ENCODE measurements around the gene NTN1.
"Not testable (repeated sequence)": the region's sequence is repeated elsewhere in the genome, so short reads cannot be mapped to it uniquely, and the experiment has no call there.

NTN1 gene

DNA sequence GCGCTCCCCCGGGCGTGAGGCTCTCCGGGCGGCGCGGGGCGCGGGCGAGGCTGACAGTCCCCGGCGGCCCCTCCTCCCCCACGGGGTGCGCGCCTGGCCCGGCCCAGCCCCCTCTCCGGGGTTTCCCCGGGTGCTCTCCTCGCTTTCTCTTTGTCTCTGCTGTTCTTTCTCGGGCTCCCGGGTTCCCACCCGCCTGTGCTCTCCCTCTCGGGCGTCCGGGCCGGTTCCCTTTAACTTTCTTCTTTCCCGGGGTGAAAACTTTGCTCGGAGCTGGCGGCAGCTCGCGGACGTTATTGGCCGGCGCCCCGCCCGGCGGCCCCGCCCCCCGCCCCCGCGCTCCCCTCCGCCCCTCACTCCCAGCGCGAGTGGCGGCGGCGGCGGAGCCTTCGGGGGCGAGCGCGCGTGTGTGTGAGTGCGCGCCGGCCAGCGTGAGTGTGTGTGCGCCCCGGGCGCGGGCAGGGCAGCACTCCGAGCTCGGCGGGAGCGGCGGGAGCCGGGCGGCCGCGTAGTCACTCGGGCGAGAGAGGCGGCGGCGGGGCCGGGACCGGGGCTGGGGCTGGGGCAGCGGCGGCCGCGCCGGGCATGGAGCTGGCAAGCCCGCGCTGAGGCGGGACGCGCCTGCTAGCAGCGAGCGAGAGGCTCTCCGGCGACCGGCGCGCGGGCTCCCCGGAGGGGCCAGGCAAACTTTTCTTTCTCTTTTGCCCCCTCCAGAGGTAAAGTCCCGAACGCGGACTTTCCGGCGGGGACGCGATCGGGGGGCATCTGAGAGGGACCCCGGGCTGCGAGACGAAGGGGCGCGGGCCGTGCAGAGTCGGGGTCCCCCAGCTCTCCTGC lies at the start of gene NTN1:
Gene NTN1 (plus strand): TSS at position 353 of the 834 bp plus-strand sequence. CDS start 864 bp downstream, outside the sequence.
- no peak for FAIRE-seq

DNA sequence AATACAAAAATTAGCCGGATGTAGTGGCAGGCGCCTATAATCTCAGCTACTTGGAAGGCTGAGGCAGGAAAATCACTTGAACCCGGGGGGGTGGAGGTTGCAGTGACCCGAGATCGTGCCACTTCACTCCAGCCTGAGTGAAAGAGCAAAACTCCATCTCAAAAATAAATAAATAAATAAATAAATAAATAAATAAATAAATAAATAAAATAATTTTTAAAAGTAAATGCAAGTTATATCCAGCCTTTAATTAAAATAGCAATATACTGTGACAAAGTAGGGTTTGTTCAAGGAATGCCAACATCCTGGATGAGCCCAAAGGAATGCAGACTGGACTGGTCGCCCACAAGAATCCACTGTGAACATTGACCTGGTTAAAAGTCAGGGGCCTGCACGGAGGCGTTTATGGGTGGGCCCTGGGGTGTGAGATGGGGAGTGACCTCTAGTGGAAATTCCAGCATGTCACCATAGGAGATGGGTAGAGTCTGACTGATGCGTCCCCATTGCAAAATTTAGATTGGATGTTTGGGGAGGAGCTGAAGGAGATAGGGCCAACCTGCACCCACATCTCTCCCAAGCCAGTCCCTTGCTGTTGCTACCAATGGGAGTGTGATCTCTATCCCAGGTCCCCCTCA lies 46.1 kb upstream of the NTN1 start:
- FAIRE-seq = no peak

DNA sequence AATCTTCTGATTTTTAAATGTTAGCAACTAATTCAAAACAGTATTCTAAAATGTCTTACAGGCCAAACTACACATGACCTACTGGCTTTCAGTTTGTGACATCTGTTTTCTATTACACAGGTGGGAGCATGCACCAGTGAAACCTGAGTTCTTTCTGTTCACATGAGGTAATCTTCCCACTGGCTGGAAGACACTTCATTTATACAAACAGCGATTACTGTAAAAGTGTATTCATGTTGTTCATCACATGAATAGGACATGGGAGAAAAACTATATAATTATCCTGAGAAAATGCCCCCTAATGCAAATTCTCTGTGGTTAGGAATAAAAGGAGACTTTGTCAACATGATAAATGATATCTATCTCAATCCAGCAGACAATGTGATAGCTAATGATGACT lies 44.7 kb upstream of the NTN1 start:
- no peak for FAIRE-seq

DNA sequence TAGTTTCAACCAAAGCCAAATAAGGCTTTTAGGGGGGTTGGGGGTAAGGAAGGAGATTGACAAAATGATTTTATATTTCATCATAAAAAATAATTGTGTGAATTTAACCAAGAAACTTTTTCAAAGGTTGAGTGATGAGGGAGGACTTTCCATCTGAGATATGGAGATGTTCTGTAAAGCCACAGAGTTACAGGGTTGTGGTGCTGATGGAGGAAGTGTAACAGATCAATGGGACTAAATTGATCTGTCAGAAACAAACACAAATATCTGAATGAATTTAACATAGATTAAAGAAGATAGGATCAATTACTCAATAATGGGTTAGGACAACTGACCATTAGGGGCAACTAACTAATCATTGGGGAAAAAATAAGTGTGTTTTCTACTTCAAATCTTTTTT lies 41.6 kb upstream of the NTN1 start:
- FAIRE-seq = no peak

DNA sequence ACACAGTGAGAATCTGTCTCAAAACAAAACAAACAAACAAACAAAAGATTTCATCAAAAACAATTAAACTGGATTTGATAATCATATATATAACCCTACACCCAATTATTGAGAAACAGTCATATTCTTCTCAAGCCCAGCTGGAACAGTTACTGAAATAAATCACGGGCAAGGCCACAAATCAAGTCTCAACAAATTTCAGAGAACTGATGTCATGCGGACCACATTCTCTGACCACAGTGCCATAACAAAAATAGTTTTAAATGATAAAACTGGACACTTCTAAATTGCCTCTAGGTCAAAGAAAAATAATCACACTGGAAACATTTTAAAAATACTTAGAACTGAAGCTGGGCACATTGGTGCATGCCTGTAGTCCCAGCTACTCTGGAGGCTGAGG lies 39.9 kb upstream of the NTN1 start:
- no peak for FAIRE-seq

DNA sequence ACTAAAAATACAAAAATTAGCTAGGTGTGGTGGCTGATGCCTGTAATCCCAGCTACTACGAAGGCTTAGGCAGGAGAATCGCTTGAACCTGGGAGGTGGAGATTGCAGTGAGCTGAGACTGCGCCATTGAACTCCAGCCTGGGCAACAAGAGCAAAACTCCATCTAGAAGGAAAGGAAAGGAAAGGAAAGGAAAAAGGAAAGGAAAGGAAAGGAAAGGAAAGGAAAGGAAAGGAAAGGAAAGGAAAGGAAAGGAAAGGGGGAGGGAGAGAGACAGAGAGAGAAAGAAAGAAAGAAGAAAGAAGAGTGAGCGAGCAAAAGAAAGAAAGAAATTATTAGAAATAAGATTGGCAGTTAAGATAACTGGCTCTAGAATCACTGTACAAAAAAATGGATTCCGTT lies 37.1 kb upstream of the NTN1 start:
- FAIRE-seq = not testable (repeated sequence)

DNA sequence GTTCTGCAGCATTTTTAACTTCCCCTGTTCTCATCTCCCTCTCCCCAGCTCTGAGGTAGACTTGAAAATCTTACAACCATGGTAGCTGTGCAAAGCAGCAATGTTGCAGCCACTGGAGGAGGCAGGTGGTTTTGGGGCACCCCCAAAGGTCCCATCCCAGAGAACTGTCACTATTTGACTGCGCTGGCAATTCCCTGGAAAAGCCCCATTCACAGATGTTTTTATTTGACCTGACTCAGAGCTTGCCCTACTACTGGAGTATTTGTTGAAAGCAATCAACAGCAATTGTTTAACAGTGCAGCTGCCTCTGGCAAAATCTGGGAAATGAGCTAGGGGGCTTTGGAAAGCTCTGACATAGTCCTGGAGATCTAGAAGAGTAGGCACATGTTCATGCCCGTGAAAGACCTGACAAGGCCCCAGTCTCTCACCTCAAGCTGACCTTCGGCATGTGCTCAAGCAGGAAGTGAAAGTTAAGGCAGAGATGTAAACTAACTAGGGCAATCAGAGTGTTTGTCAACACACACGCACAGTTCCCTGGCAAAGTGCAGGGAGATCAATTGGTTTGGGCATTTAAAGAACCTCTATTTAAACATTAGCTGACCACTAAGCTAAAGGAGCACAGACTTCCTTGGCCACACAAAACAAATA lies 36.1 kb upstream of the NTN1 start:
- no peak for FAIRE-seq

DNA sequence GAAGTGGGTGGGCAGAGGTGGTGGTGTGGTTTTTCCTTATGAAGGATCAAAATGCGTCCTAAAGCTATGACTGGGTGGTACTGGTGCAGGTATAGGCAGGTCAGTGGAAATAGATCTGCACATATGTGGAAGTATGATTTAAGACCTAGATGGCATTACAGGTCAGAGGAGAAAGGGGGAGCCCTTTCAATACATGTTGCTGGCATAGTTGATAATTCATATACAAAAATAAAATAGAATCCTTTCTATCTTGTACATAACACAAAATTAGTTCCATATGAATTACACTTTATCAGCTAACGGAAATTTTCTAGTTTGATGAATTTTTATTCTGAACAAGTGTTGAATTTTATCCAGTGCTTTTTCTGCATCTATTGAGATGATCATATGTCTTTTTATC lies 35.0 kb upstream of the NTN1 start:
- no peak for FAIRE-seq

DNA sequence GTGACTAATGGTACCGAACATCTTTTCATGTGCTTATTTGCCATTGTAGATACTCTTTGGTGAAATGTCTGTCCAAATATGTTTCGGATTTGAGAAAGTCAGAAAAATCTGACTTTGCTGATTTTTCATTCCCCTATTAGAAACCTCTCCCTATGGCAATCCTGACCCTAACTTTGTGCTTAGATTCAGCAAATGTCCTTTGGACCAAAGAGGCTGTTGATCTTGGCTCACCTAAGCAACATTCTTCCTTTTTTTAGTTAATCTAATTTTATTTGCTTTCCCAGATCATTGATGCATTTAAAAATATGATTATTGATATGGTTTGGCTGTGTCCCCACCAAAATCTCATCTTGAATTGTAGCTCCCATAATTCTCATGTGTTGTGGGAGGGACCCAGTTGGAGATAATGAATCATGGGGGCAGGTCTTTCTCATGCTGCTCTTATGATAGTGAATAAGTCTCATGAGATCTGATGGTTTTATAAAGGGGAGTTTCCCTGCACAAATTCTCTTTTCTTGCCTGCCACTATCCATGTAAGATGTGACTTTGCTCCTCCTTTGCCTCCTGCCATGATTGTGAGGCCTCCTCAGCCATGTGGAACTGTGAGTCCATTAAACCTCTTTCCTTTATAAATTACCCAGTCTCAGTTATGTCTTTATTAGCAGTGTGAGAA lies 32.9 kb upstream of the NTN1 start:
- FAIRE-seq = not testable (repeated sequence)

DNA sequence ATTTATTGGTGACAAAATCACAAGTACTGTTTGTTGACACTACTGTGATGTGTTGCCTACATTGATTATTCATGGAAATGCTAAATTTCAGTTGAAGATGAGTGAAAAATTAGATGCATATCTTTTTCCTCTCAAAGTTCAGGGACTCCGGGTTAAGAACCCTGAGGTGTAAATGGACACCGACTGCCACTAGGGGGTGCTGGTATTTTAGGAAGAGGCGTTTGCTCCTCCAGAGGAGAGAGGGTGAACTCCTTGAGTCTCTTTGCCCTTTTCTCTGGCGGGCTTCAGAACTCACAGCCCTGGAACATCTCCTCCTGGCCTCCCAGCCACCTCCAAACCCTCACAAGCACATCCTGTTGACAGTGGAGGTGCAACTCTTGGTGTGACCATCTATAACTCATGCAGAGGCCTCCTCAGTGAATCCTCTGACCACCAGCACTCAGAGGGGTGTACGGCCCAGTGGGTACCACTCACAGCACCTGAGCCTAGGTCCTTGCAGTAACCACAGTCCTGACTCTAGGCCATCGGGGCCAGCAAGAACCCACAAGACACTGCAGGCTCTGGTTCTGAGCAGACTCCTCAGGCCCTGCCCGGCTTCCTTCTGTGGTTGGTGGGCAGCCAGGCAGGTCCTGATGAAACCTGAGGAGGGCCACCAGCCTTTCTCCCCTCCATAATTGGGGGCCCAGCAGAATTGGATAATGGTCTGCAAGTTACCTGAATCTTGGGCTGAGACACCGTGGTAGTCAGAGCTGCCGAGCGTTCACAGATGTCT lies 29.6 kb upstream of the NTN1 start:
- no peak for FAIRE-seq

DNA sequence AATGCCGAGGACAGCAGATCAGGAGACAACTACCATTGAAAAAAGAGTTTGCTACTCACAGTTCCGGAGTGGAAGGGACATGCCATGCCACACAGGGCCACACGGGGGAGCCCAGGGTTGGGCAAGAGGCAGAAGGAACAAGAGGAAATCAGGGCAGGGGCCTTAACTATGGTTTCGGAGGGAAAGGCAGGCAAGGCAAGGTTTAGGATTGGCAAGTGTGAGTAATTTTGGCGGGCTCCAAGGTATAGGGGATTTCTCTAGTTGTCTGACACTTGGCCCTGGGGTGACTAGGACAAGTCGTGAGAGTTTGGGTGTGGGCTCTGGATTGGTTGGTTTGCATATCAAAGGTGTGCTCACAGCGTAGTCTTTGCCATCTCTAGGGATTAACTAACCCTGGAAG lies 27.0 kb upstream of the NTN1 start:
- FAIRE-seq = no peak

DNA sequence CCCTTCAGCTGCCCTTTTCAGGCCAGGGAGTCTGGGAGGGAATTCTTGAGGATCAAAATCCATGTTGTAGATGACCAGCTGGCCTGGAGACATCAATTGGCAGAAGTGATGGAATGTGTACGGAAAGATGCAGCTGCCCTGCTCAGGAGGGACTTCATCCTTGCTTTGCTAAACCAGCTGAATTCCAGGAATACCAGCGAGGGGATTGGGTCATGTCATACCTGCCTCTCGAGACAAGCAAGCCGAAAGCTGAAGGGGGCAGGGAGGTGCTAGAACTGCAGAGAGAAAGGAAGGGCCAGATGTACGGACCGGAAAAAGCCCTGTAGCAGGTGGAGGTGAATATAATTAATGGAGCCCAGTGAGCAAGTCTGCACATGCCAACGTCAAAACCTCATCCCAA lies 25.6 kb upstream of the NTN1 start:
- FAIRE-seq = no peak

DNA sequence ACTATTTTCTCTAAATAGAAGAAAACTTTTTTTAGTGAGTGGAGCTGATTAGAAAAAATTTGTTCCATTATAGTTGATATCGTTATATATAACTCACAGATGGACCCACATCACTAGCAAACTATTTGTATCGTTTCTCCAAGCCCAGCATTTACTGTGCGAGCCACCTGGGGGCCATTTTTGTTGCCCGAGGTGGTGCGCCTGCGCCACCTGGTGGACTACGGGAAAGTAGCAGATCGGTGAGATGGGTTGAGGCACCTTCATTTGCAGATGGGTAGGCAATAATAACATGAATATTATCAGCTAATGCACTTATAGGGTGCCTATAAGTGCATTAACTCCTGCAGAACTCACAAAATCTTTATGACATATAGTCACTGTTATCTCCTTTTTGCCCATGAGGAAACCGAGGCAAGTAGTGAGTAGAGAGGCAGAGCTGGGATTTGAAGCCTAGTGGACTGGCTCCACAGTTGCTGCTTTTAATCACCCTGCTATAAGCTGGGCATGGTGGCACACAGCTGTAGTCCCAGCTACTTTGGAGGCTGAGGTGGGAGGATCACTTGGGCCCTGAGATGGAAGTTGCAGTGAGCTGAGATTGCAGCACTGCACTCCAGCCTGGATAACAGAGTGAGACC lies 23.2 kb upstream of the NTN1 start:
- no peak for FAIRE-seq

DNA sequence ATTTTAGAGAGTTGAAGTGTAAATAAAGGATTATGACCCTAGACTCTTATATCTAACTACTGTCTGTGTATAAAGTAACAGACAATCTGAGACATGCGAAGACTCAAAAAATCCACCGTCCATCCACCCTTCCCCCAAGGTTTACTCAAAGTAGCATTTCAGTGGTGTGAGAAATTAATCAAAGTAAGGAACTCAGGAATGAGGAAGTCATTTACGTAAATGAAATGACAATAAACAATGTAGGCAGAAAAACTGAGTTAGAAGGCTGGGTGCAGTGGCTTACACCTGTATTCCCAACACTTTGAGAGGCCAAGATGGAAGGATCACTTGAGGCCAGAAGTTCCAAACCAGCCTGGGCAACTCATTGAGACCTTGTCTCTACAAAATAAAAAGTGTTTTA lies 19.8 kb upstream of the NTN1 start:
- no peak for FAIRE-seq

DNA sequence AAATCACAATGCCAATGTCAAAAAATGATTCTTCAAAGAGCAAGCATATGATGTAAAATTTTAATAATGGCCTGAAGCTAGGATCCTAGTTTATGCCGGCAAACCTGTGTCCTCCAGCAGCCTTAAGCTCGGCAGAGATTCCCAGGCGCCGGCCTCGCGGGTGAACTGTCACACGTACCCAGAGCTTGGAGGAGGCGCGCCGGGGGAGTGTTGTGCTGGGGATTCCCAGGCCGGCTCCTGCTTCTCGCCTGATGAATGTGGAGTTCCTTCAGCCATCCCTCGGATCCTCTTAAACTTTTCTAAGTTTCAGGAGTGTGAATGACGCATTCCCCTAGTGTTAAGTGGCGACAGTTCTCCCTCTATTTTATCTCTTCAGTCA lies 19.1 kb upstream of the NTN1 start:
- FAIRE-seq = no peak

DNA sequence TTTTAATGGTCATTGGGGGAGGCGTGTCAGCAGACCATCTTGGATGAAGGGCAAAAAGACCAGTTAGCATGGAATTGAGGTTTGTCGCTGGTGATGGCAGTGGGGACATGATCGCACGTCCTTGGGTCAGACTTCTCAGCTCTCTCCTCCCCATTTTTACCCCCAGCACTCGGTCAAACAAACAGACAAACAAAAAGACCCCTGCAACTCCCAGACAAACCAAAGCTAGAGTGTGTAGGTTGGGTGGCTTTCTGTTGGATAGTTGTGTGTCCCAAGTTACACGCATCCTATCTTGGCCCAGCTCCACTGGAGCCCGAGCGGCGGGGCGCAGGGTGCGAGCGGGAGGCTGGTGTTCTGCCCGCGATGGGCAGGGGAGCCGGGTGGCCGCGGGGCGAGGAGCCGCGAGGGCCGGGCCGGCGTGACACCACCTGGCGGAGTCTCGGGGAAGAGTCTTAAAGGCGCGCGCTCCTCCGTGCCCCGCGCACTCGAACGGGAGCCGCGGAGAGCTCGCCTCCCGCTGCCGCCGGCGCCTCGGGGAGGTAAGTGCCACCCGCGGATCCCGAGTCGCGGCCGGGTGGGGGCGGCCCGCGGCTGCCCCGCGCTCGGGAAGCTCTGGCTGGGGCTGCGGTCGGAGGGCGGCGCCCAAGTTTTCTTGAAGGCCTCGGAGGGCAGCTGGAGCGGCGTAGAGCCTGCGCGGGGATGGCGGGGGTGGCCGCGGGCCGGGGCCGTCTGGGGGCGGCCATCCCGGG lies 18.5 kb upstream of the NTN1 start:
- no peak for FAIRE-seq

DNA sequence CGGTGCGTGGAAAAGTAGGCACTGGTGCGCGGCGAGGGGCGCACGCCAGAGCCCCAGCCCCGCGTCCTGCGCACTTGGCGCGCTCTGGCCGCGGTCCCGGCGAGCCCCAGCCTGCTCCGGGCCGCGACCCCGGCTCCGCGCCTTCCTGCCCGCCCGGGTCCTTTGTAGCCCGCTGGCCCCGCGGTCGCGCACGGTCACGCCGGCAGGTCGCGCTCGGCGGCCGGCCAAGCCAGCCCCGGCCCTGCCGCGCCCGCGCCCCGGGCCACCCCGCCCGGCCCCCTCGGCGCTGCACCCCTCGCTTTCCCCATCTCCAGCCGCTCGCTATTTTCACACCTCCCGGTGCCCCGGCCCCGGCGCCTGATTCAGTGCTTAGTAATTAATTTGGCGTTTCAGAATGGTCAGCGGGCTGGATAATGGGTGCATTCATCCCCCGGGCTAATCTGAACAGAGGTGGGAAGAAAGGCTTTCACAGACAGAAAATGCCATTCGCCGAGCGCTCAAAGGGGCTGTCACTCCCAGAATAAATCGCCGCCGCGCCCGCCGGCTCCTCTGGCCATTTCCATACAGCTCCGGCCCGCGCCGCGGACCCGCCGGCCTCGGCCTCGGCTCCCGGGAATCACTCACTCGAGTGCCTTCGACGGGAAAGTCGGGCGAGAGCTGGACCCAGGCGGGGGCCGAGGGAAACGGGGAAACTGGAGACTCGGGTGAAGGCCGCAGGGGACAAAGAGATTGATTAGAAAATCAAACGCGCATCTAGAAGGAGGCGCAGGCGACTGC lies 17.8 kb upstream of the NTN1 start:
- no peak for FAIRE-seq

DNA sequence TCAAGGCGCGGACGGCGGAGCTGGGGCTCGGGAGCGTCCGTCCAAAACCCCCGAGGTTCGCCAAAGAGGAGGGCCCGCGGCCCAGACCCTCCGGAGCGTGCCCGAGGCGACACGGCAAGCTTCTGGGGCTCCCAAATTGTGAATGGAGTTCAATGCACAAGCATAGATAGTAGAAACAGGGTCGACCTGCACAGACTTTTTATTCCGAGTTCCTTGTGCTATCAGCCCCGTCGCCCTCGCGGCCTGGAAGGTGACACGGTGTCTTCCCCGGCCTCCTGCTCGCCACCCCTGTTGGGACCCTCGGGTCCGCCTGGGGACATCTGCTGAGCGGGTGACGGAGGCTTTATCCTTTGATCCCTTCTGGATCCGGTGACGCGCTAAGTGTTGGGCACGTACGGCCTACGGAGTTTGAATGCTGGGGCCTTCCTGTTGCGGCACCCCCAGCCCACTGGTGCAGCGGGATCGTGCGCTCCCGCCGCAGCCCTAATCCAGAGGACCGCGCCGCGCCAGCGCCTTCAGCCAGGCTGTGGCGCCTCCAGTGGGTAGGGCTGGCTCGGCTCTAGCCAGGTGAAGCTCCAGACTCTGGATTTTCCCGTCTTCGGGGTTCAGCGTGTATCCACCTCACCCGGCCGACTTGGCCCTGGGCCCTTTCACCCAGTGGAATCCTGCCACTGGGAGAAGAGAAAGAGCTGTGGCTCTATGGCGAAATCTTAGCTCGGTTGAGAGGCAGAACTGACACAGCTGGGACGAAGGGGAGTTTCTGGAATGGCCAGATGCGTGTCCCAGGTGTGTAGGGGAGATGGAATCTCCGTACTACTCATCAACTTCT lies 17.0 kb upstream of the NTN1 start:
- no peak for FAIRE-seq

DNA sequence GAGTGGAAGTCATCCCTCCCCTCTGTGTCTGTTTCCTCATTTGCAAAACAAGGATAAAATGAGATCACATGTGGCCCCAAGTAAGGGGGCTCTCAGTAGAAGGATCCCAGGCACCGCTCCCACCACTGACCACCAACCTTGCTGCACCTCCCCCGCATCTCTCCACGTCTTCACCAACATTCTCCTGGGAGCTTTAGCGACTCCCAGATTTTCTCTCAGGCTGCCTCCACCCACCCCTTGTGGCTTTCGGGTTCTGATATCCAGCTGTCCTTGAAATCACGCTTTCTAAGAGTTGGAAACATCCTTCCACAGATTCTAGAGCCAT lies 16.4 kb upstream of the NTN1 start:
- no peak for FAIRE-seq

Data from colon (tissue), 2 donors.